H9 (cell line): ENCODE data around the gene POLR2L. TPM values are rescaled to one million over a fixed set of nuclear protein-coding genes. Genes with fewer than 3 reads are reported as not detected.

ENCODE experiments used
- DNase-seq: peaks from one replicate; pipeline ENCODE4 v3.0.0-alpha.2; 2017
- H2AFZ ChIP-seq: one replicate; pipeline ENCODE4 v1.6.1; 2013; ENCODE audit warnings: mild to moderate bottlenecking, low read length, control low read depth, moderate library complexity
- H2AK5ac ChIP-seq: 2 replicates; pipeline ENCODE4 v1.6.1; 2013; ENCODE audit warnings: low read length, control low read depth, mixed read lengths; ENCODE audit not compliant: insufficient read length
- H2BK120ac ChIP-seq: one replicate; pipeline ENCODE4 v1.6.1; 2013; ENCODE audit warnings: low read depth, mild to moderate bottlenecking, low read length, control low read depth, inconsistent platforms; ENCODE audit not compliant: poor library complexity, severe bottlenecking
- H2BK12ac ChIP-seq: 2 replicates; pipeline ENCODE4 v1.6.1; 2013; ENCODE audit warnings: low read length, control low read depth, mixed read lengths, low read depth; ENCODE audit not compliant: insufficient read length
- H2BK15ac ChIP-seq: 2 replicates; pipeline ENCODE4 v1.6.1; 2013; ENCODE audit warnings: low read depth, low read length, control low read depth
- H2BK20ac ChIP-seq: one replicate; pipeline ENCODE4 v1.6.1; 2013; ENCODE audit warnings: low read depth, mild to moderate bottlenecking, low read length, control low read depth, inconsistent platforms; ENCODE audit not compliant: poor library complexity, severe bottlenecking
- H2BK5ac ChIP-seq: 2 replicates; pipeline ENCODE4 v1.6.1; 2013; ENCODE audit warnings: low read length, control low read depth, mixed read lengths; ENCODE audit not compliant: insufficient read length
- H3K14ac ChIP-seq: 2 replicates; pipeline ENCODE4 v1.6.1; 2013; ENCODE audit warnings: low read length, control low read depth; ENCODE audit not compliant: insufficient read depth
- H3K18ac ChIP-seq: 2 replicates; pipeline ENCODE4 v1.6.1; 2013; ENCODE audit warnings: low read depth, mild to moderate bottlenecking, mixed read lengths, low read length, control low read depth; ENCODE audit not compliant: insufficient read length
- H3K23ac ChIP-seq: 2 replicates; pipeline ENCODE4 v1.6.1; 2013; ENCODE audit warnings: low read length, control low read depth, mixed read lengths, low read depth; ENCODE audit not compliant: insufficient read length
- H3K23me2 ChIP-seq: 2 replicates; pipeline ENCODE4 v1.6.1; 2013; ENCODE audit warnings: low read depth, mild to moderate bottlenecking, mixed read lengths, low read length, control low read depth; ENCODE audit not compliant: insufficient read length, poor library complexity, severe bottlenecking
- H3K27ac ChIP-seq: 2 replicates; pipeline ENCODE4 v1.5.1; 2013; ENCODE audit warnings: low read length, control low read depth, mixed read lengths, low read depth; ENCODE audit not compliant: insufficient read length
- H3K27me3 ChIP-seq: 2 replicates; pipeline ENCODE4 v1.6.1; 2013; ENCODE audit warnings: low read length, control low read depth, inconsistent platforms; ENCODE audit not compliant: insufficient read depth
- H3K4ac ChIP-seq: 2 replicates; pipeline ENCODE4 v1.6.1; 2013; ENCODE audit warnings: low read depth, mild to moderate bottlenecking, control low read depth, inconsistent platforms, low read length, moderate library complexity
- H3K4me1 ChIP-seq: 2 replicates; pipeline ENCODE4 v1.6.1; 2013; ENCODE audit warnings: low read length, control low read depth, inconsistent platforms; ENCODE audit not compliant: insufficient read depth
- H3K4me2 ChIP-seq: 2 replicates; pipeline ENCODE4 v1.6.1; 2013; ENCODE audit warnings: low read length, control low read depth, mixed read lengths; ENCODE audit not compliant: insufficient read length, insufficient read depth
- H3K56ac ChIP-seq: 2 replicates; pipeline ENCODE4 v1.6.1; 2013; ENCODE audit warnings: low read depth, mild to moderate bottlenecking, mixed read lengths, low read length, control low read depth; ENCODE audit not compliant: insufficient read length
- H3K79me1 ChIP-seq: 2 replicates; pipeline ENCODE4 v1.6.1; 2013; ENCODE audit warnings: low read depth, mild to moderate bottlenecking, moderate library complexity, low read length, control low read depth, inconsistent platforms; ENCODE audit not compliant: insufficient read depth, poor library complexity, severe bottlenecking
- H3K79me2 ChIP-seq: 2 replicates; pipeline ENCODE4 v1.6.1; 2013; ENCODE audit warnings: low read length, control low read depth, inconsistent platforms; ENCODE audit not compliant: insufficient read depth
- H3K9ac ChIP-seq: 2 replicates; pipeline ENCODE4 v1.6.1; 2013; ENCODE audit warnings: low read length, control low read depth, mixed read lengths; ENCODE audit not compliant: insufficient read length; ENCODE audit errors: extremely low read depth
- H3K9me3 ChIP-seq: one replicate; pipeline ENCODE4 v1.6.1; 2013; ENCODE audit warnings: low read depth, low read length, inconsistent platforms; ENCODE audit not compliant: control insufficient read depth
- H3T11ph ChIP-seq: one replicate; pipeline ENCODE4 v1.6.1; 2013; ENCODE audit warnings: mild to moderate bottlenecking, low read length, control low read depth, inconsistent platforms
- H4K20me1 ChIP-seq: one replicate; pipeline ENCODE4 v1.6.1; 2013; ENCODE audit not compliant: control insufficient read depth, insufficient read length, insufficient read depth
- H4K5ac ChIP-seq: 2 replicates; pipeline ENCODE4 v1.6.1; 2013; ENCODE audit warnings: low read depth, mild to moderate bottlenecking, mixed read lengths, low read length, control low read depth; ENCODE audit not compliant: insufficient read length
- H4K8ac ChIP-seq: replicated peaks from 2 replicates; pipeline ENCODE4 v1.6.1; 2013; ENCODE audit warnings: low read length, control low read depth, mixed read lengths, low read depth; ENCODE audit not compliant: insufficient read length
- H4K91ac ChIP-seq: 2 replicates; pipeline ENCODE4 v1.6.1; 2013; ENCODE audit warnings: low read depth, mild to moderate bottlenecking, moderate library complexity, mixed read lengths, low read length, control low read depth; ENCODE audit not compliant: insufficient read length
- H3K27ac Mint-ChIP-seq, 3 experiments: 2 replicates in 2 of 3; 3 replicates in 1 of 3; pipeline ENCODE4 v1.8.0; 2020 to 2021; ENCODE audit warnings: mixed read lengths in 3 of 3, mild to moderate bottlenecking in 1 of 3, moderate library complexity in 1 of 3
- H3K27me3 Mint-ChIP-seq: 2 replicates; pipeline ENCODE4 v1.8.0; 2021; ENCODE audit warnings: low read depth, mild to moderate bottlenecking, moderate library complexity, mixed read lengths
- H3K36me3 Mint-ChIP-seq, 3 experiments: 2 replicates in 2 of 3; 3 replicates in 1 of 3; pipeline ENCODE4 v1.8.0; 2020 to 2021; ENCODE audit warnings: low read depth in 3 of 3, mixed read lengths in 3 of 3; ENCODE audit not compliant: insufficient read depth in 1 of 3
- H3K4me1 Mint-ChIP-seq, 2 experiments: 2 replicates each; pipeline ENCODE4 v1.8.0; 2020; ENCODE audit warnings: mixed read lengths in 2 of 2
- H3K4me3 Mint-ChIP-seq, 2 experiments: 2 replicates in 1 of 2; 3 replicates in 1 of 2; pipeline ENCODE4 v1.8.0; 2020 to 2021; ENCODE audit warnings: mild to moderate bottlenecking in 2 of 2, mixed read lengths in 2 of 2, moderate library complexity in 1 of 2
- H3K9me3 Mint-ChIP-seq, 2 experiments: 2 replicates in 1 of 2; 3 replicates in 1 of 2; pipeline ENCODE4 v1.8.0; 2020; ENCODE audit warnings: mild to moderate bottlenecking in 2 of 2, mixed read lengths in 2 of 2, moderate library complexity in 1 of 2
- WGBS: extraction: QIAGEN DNeasy Blood & Tissue Kit; methylation state at CpG from one replicate; pipeline ENCODE4 v1.1.7; 2013; ENCODE audit warnings: missing lambda C conversion rate, low lambda C conversion rate, mixed read lengths; ENCODE audit not compliant: insufficient read length; ENCODE audit errors: extremely low coverage; 5-methylcytosine and 5-hydroxymethylcytosine counted together
- total RNA-seq: library from RNA; stranded (reverse); gene quantifications from 2 replicates; pipeline ENCODE4 v1.2.1, GENCODE V29; 2021
- TF ChIP-seq, protein P1 (sequence below): fragments of 200-600 bp; sonication (generic); conservative IDR thresholded peaks from 3 replicates; pipeline ENCODE4 v1.8.0; 2021; ENCODE audit warnings: antibody characterized with exemption, mild to moderate bottlenecking

Gene POLR2L
- total RNA-seq, 1 experiment from 2014 or later = 135 TPM

DNA sequence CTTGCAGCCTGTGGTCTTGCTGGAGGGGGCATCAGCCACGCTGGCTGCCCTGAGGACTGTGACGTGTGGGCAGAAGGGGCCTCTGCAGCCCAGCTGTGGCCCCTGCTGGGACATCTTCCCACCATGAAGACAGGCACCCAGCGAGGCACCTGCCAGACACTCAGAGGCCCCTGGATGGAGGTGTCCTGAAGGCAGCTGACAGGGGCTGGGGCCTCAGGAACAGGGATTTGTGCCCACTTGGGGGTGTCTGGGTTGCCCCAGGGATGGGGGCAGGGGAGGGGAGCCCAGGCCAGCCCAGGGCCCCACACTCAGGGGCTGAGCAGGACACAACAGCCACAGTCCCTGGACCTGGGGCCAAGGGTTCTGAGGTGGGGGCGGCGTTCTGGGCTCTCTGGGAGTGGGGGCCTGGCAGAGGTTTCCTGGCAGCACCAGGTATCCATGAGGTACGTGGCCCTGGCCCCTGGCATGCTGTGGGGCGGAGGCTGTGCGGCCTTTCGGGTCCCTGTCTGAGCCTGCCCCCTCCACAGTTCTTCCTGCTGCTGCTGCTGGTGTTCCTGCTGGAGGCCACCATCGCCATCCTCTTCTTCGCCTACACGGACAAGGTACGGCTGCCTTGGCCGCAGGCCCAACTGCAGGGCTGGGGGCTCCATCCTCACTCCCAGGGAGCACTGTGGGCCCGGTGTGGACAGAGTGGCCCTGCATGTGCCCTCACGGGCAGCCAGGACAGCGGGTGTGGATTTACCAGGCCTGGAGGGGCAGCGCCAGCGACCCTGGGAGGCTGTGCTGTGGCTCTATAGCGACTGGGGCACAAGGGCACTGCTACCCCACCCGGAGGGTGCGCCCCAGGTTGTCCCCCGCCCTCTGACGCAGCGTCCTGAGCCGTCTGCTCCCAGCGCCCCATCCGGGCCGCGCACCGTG, 21.8 kb upstream of the POLR2L start:
- no peak overlapping the region for H4K5ac ChIP-seq
- no peaks in the 10 kb centered on the region for H3K9me3 ChIP-seq
- no peaks in the 10 kb centered on the region; the same call in 1 of the 2 replicates for H3K4me1 ChIP-seq
- H4K8ac ChIP-seq = no peak overlapping the region
- H3K23ac ChIP-seq = no peak overlapping the region
- no peak overlapping the region for H2BK12ac ChIP-seq
- no peak overlapping the region for H2BK120ac ChIP-seq
- H4K20me1 ChIP-seq = no peaks in the 10 kb centered on the region
- no peak overlapping the region for H4K91ac ChIP-seq
- Mint-ChIP-seq H3K27ac (0 out of 7 replicates have a peak overlapping the region, but pooled peaks of 1 of the 3 experiments have one; percentile 48), H3K36me3 (peaks cover 3 to 18% (median 15%) of the 10 kb centered on the region in 3 experiments; a peak in 5 of 7 replicates), H3K9me3 (no peaks in the 10 kb centered on the region), H3K4me3 (no peak overlapping the region; a peak in 1 of 5 replicates), H3K4me1 (peaks cover 18 to 44% of the 10 kb centered on the region in 2 experiments), H3K27me3 (peaks cover 13% of the 10 kb centered on the region)
- H2AFZ ChIP-seq = no peak overlapping the region
- no peak overlapping the region for H3K4ac ChIP-seq
- TF ChIP-seq, protein P1, sequence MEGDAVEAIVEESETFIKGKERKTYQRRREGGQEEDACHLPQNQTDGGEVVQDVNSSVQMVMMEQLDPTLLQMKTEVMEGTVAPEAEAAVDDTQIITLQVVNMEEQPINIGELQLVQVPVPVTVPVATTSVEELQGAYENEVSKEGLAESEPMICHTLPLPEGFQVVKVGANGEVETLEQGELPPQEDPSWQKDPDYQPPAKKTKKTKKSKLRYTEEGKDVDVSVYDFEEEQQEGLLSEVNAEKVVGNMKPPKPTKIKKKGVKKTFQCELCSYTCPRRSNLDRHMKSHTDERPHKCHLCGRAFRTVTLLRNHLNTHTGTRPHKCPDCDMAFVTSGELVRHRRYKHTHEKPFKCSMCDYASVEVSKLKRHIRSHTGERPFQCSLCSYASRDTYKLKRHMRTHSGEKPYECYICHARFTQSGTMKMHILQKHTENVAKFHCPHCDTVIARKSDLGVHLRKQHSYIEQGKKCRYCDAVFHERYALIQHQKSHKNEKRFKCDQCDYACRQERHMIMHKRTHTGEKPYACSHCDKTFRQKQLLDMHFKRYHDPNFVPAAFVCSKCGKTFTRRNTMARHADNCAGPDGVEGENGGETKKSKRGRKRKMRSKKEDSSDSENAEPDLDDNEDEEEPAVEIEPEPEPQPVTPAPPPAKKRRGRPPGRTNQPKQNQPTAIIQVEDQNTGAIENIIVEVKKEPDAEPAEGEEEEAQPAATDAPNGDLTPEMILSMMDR = no peak
- H3K14ac ChIP-seq = no peak overlapping the region
- WGBS = no CpG with 5 or more reads among the region's 31 CpGs
- no peaks in the 10 kb centered on the region for H3K23me2 ChIP-seq
- no peak overlapping the region for H3T11ph ChIP-seq
- H3K79me2 ChIP-seq = no peaks in the 10 kb centered on the region
- H2AK5ac ChIP-seq = no peak overlapping the region
- H3K18ac ChIP-seq = no peak overlapping the region
- H2BK15ac ChIP-seq = no peak overlapping the region
- H3K56ac ChIP-seq = no peak overlapping the region
- H2BK20ac ChIP-seq = no peak overlapping the region
- no peak overlapping the region for H3K27ac ChIP-seq
- H3K79me1 ChIP-seq = no peaks in the 10 kb centered on the region
- no peaks in the 10 kb centered on the region for H3K27me3 ChIP-seq
- no peak for DNase-seq
- H3K9ac ChIP-seq = no peak overlapping the region
- H2BK5ac ChIP-seq = no peak overlapping the region
- no peak overlapping the region for H3K4me2 ChIP-seq
